Activated CD8-positive, alpha-beta memory T cell treated with anti-CD3 and anti-CD28 coated beads, Interleukin-2, amount 10 ng/mL, durations not matched to agents 7 days and 5 days (primary cell): ENCODE data around the gene PLA2G4E. TPM values are rescaled to one million over a fixed set of nuclear protein-coding genes. Genes with fewer than 3 reads are reported as not detected.
A peak's percentile ranks its signal among the peaks of the same experiment; 100 is the strongest.

Experiments used
- ATAC-seq: fragments of 150-1000 bp; cut with Tn5 transposase; one replicate; pipeline ENCODE4 v1.10.0; 2021; ENCODE audit warnings: moderate library complexity
- CTCF ChIA-PET: fragments of 350-600 bp; sonication (Branson Sonifier 250); formaldehyde crosslinking; loops from one replicate; lab custom pipeline; 2021; ENCODE audit warnings: antibody characterized with exemption; lab: Charles Lee
- DNase-seq: peaks from one replicate; pipeline ENCODE4 v3.0.0-alpha.2; 2020
- H3K27ac Mint-ChIP-seq: one replicate; pipeline ENCODE4 v1.8.0; 2021; ENCODE audit warnings: mild to moderate bottlenecking, mixed read lengths
- H3K27me3 Mint-ChIP-seq: one replicate; pipeline ENCODE4 v1.8.0; 2021; ENCODE audit warnings: mixed read lengths
- H3K36me3 Mint-ChIP-seq: one replicate; pipeline ENCODE4 v1.8.0; 2021; ENCODE audit warnings: mild to moderate bottlenecking, mixed read lengths
- H3K4me1 Mint-ChIP-seq: one replicate; pipeline ENCODE4 v1.8.0; 2021; ENCODE audit warnings: mixed read lengths
- H3K4me3 Mint-ChIP-seq: one replicate; pipeline ENCODE4 v1.8.0; 2021; ENCODE audit warnings: mild to moderate bottlenecking, moderate library complexity, mixed read lengths
- H3K9me3 Mint-ChIP-seq: one replicate; pipeline ENCODE4 v1.8.0; 2022; ENCODE audit warnings: low read depth, mixed read lengths
- total RNA-seq, 2 experiments: library from RNA; stranded (reverse); gene quantifications; one replicate each; pipeline ENCODE4 v1.2.3, GENCODE V29; 2021

The PLA2G4E gene
- total RNA-seq, 2 experiments from 2014 or later, result 0.05 TPM; not detected in 1

- H3K27ac Mint-ChIP-seq, result peak overlapping the region; percentile 73
- peaks cover 27% of the 10 kb centered on the region for H3K36me3 Mint-ChIP-seq
- peak; percentile 93 for ATAC-seq
- H3K27me3 Mint-ChIP-seq, result no peaks in the 10 kb centered on the region
- CTCF ChIA-PET, result interaction anchor here (0.8 to 2.0 kb wide), 4 partner anchors 15 to 184 kb away, joined by 3 to 12 read pairs (median 3); partner anchors contain the start of gene MAPKBP1
- H3K4me1 Mint-ChIP-seq, result peaks cover 28% of the 10 kb centered on the region
- H3K9me3 Mint-ChIP-seq, result peaks cover 3% of the 10 kb centered on the region
- H3K4me3 Mint-ChIP-seq, result no peak overlapping the region
- no peak for DNase-seq
Observed at GRCh38 chr15:41957021-41957897, 63.6 kb downstream of the PLA2G4E start.

GRCh38 chr15:41955807-41956525 is 64.9 kb downstream of the PLA2G4E start:
- CTCF ChIA-PET, result interaction anchor here (0.9 kb wide), 1 partner anchor 17 kb away, joined by 3 read pairs; no protein-coding TSS in a partner anchor
- DNase-seq, result no peak
- H3K27ac Mint-ChIP-seq, result no peak overlapping the region
- H3K4me1 Mint-ChIP-seq, result peaks cover 23% of the 10 kb centered on the region
- H3K9me3 Mint-ChIP-seq, result no peaks in the 10 kb centered on the region
- H3K27me3 Mint-ChIP-seq, result no peaks in the 10 kb centered on the region
- ATAC-seq, result no peak
- peaks cover 18% of the 10 kb centered on the region for H3K36me3 Mint-ChIP-seq
- H3K4me3 Mint-ChIP-seq, result no peak overlapping the region

- no peaks in the 10 kb centered on the region for H3K27me3 Mint-ChIP-seq
- peaks cover 23% of the 10 kb centered on the region for H3K4me1 Mint-ChIP-seq
- H3K36me3 Mint-ChIP-seq, result peaks cover 19% of the 10 kb centered on the region
- no peak overlapping the region for H3K4me3 Mint-ChIP-seq
- ATAC-seq, result no peak
- no peaks in the 10 kb centered on the region for H3K9me3 Mint-ChIP-seq
- CTCF ChIA-PET, result interaction anchor here (0.9 to 2.2 kb wide), 3 partner anchors 16 to 50 kb away, joined by 3 to 5 read pairs (median 3); no protein-coding TSS in a partner anchor
- no peak for DNase-seq
- no peak overlapping the region for H3K27ac Mint-ChIP-seq
Observed at GRCh38 chr15:41955100-41955499, 65.7 kb downstream of the PLA2G4E start.

- peaks cover 13% of the 10 kb centered on the region for H3K36me3 Mint-ChIP-seq
- no peaks in the 10 kb centered on the region for H3K9me3 Mint-ChIP-seq
- no peaks in the 10 kb centered on the region for H3K27me3 Mint-ChIP-seq
- DNase-seq (no peak), ATAC-seq (no peak)
- CTCF ChIA-PET, result interaction anchor here (0.9 to 2.2 kb wide), 4 partner anchors 13 to 49 kb away, joined by 3 to 6 read pairs (median 4); no protein-coding TSS in a partner anchor
- H3K27ac Mint-ChIP-seq, result peak overlapping the region; percentile 66
- no peak overlapping the region for H3K4me3 Mint-ChIP-seq
- peaks cover 23% of the 10 kb centered on the region for H3K4me1 Mint-ChIP-seq
Observed at GRCh38 chr15:41954036-41954435, 66.8 kb downstream of the PLA2G4E start.

GRCh38 chr15:41952013-41952563 is 68.8 kb downstream of the PLA2G4E start:
- no peak overlapping the region for H3K27ac Mint-ChIP-seq
- CTCF ChIA-PET, result interaction anchor here (1.2 kb wide), 1 partner anchor 76 kb away, joined by 4 read pairs; no protein-coding TSS in a partner anchor
- no peak overlapping the region for H3K4me3 Mint-ChIP-seq
- no peaks in the 10 kb centered on the region for H3K9me3 Mint-ChIP-seq
- no peak for DNase-seq
- H3K27me3 Mint-ChIP-seq, result no peaks in the 10 kb centered on the region
- peaks cover 10% of the 10 kb centered on the region for H3K4me1 Mint-ChIP-seq
- H3K36me3 Mint-ChIP-seq, result peaks cover 8% of the 10 kb centered on the region
- ATAC-seq, result no peak

- no peak for ATAC-seq
- no peak overlapping the region for H3K4me3 Mint-ChIP-seq
- no peaks in the 10 kb centered on the region for H3K9me3 Mint-ChIP-seq
- CTCF ChIA-PET, result interaction anchor here (1.2 kb wide), 1 partner anchor 75 kb away, joined by 4 read pairs; no protein-coding TSS in a partner anchor
- H3K36me3 Mint-ChIP-seq, result peaks cover 8% of the 10 kb centered on the region
- DNase-seq, result no peak
- peaks cover 5% of the 10 kb centered on the region for H3K4me1 Mint-ChIP-seq
- H3K27ac Mint-ChIP-seq, result no peak overlapping the region
- H3K27me3 Mint-ChIP-seq, result no peaks in the 10 kb centered on the region
Observed at GRCh38 chr15:41951571-41951970, 69.3 kb downstream of the PLA2G4E start.

GRCh38 chr15:41950489-41950888 is 70.4 kb downstream of the PLA2G4E start:
- H3K4me1 Mint-ChIP-seq, result peaks cover 4% of the 10 kb centered on the region
- H3K9me3 Mint-ChIP-seq, result no peaks in the 10 kb centered on the region
- DNase-seq, result no peak
- H3K27me3 Mint-ChIP-seq, result no peaks in the 10 kb centered on the region
- CTCF ChIA-PET, result no interaction called here
- no peak overlapping the region for H3K27ac Mint-ChIP-seq
- no peak overlapping the region for H3K4me3 Mint-ChIP-seq
- H3K36me3 Mint-ChIP-seq, result peaks cover 8% of the 10 kb centered on the region
- ATAC-seq, result no peak

- DNase-seq (no peak), ATAC-seq (no peak)
- Mint-ChIP-seq H3K9me3 (no peaks in the 10 kb centered on the region), H3K27ac (no peak overlapping the region), H3K27me3 (no peaks in the 10 kb centered on the region), H3K4me3 (no peak overlapping the region), H3K4me1 (peaks cover 7% of the 10 kb centered on the region), H3K36me3 (peaks cover 8% of the 10 kb centered on the region)
- CTCF ChIA-PET, result no interaction called here
Observed at GRCh38 chr15:41950127-41950483, 70.7 kb downstream of the PLA2G4E start.

GRCh38 chr15:41949401-41950126 is 71.3 kb downstream of the PLA2G4E start:
- Mint-ChIP-seq H3K4me1 (peaks cover 8% of the 10 kb centered on the region), H3K27me3 (no peaks in the 10 kb centered on the region), H3K36me3 (peaks cover 8% of the 10 kb centered on the region), H3K4me3 (no peak overlapping the region), H3K27ac (no peak overlapping the region), H3K9me3 (no peaks in the 10 kb centered on the region)
- ATAC-seq (no peak), DNase-seq (no peak)
- CTCF ChIA-PET, result interaction anchor here (1.1 to 1.4 kb wide), 2 partner anchors 9 to 12 kb away, joined by 3 to 4 read pairs; no protein-coding TSS in a partner anchor

- H3K4me3 Mint-ChIP-seq, result no peak overlapping the region
- CTCF ChIA-PET, result interaction anchor here (0.7 to 1.4 kb wide), 4 partner anchors 8 to 22 kb away, joined by 3 to 4 read pairs (median 3); no protein-coding TSS in a partner anchor
- no peaks in the 10 kb centered on the region for H3K9me3 Mint-ChIP-seq
- peaks cover 10% of the 10 kb centered on the region for H3K4me1 Mint-ChIP-seq
- no peak overlapping the region for H3K27ac Mint-ChIP-seq
- DNase-seq (no peak), ATAC-seq (no peak)
- no peaks in the 10 kb centered on the region for H3K27me3 Mint-ChIP-seq
- H3K36me3 Mint-ChIP-seq, result peaks cover 8% of the 10 kb centered on the region
Observed at GRCh38 chr15:41948490-41948889, 72.4 kb downstream of the PLA2G4E start.

- CTCF ChIA-PET, result no interaction called here
- no peaks in the 10 kb centered on the region for H3K9me3 Mint-ChIP-seq
- H3K36me3 Mint-ChIP-seq, result peaks cover 4% of the 10 kb centered on the region
- H3K27ac Mint-ChIP-seq, result no peak overlapping the region
- no peaks in the 10 kb centered on the region for H3K27me3 Mint-ChIP-seq
- H3K4me1 Mint-ChIP-seq, result peaks cover 13% of the 10 kb centered on the region
- no peak for ATAC-seq
- no peak for DNase-seq
- H3K4me3 Mint-ChIP-seq, result no peak overlapping the region
Observed at GRCh38 chr15:41946970-41947369, 73.9 kb downstream of the PLA2G4E start.

- Mint-ChIP-seq H3K9me3 (no peaks in the 10 kb centered on the region), H3K27me3 (no peaks in the 10 kb centered on the region), H3K4me1 (peaks cover 21% of the 10 kb centered on the region), H3K4me3 (no peak overlapping the region), H3K27ac (no peak overlapping the region), H3K36me3 (peaks cover 7% of the 10 kb centered on the region)
- ATAC-seq (no peak), DNase-seq (no peak)
- CTCF ChIA-PET, result no interaction called here
Observed at GRCh38 chr15:41945731-41946130, 75.1 kb downstream of the PLA2G4E start.
